Renal pelvis (tissue), 3 donors: ENCODE results near the gene DDX55. TPM values are rescaled to one million over a fixed set of nuclear protein-coding genes. Genes with fewer than 3 reads are reported as not detected.

Experiments
- polyA plus RNA-seq, 3 donors: library from polyadenylated mRNA; unstranded; fragments of 120-200 nt; gene quantifications; one replicate each; pipeline ENCODE4 v1.2.1, GENCODE V29; 2013; ENCODE audit not compliant: insufficient read length in 3 of 3

Gene DDX55
- polyA plus RNA-seq, 3 donors, result 21.0 to 46.6 (median 39.4) TPM

Other genes starting within 250 kb of the DDX55 start
- 10 to 100 TPM; 26.8 to 35.0 (median 32.5) TPM for gene SBNO1, start 237.3 kb upstream of the DDX55 start, polyA plus RNA-seq
- 10 to 100 TPM; 50.6 to 55.8 (median 52.0) TPM for gene KMT5A, start 218.0 kb upstream of the DDX55 start, polyA plus RNA-seq
- 1 to 10 TPM; 5.2 to 6.4 (median 5.6) TPM for gene RILPL2, start 165.4 kb upstream of the DDX55 start, polyA plus RNA-seq
- gene SNRNP35, start 144.0 kb upstream of the DDX55 start, polyA plus RNA-seq, result 10 to 100 TPM; 42.8 to 44.3 (median 43.8) TPM
- gene RILPL1, start 68.4 kb upstream of the DDX55 start, polyA plus RNA-seq, result 10 to 100 TPM; 20.5 to 22.9 (median 21.5) TPM
- gene TMED2, start 17.5 kb upstream of the DDX55 start, polyA plus RNA-seq, result 100 to 1,000 TPM; 202 to 213 (median 208) TPM
- 10 to 100 TPM; 58.9 to 69.1 (median 67.1) TPM for gene EIF2B1, start 31.6 kb downstream of the DDX55 start, polyA plus RNA-seq
- gene GTF2H3, start 31.7 kb downstream of the DDX55 start, polyA plus RNA-seq, result 10 to 100 TPM; 23.6 to 41.7 (median 35.7) TPM
- 10 to 100 TPM; 25.6 to 34.1 (median 33.8) TPM for gene TCTN2, start 69.0 kb downstream of the DDX55 start, polyA plus RNA-seq
- gene ATP6V0A2, start 110.3 kb downstream of the DDX55 start, polyA plus RNA-seq, result 10 to 100 TPM; 16.8 to 25.8 (median 24.5) TPM
- 1 to 10 TPM; 6.1 to 7.6 (median 7.5) TPM for gene DNAH10, start 160.2 kb downstream of the DDX55 start, polyA plus RNA-seq